ENCODE measurements around the gene CAPN1. TPM values are rescaled to one million over a fixed set of nuclear protein-coding genes. Genes with fewer than 3 reads are reported as not detected.

The CAPN1 gene
- total and polyA plus RNA-seq, 2 donors (not counting 1 experiment from before 2014, with no cell fraction given): 192 to 202 TPM

DNA sequence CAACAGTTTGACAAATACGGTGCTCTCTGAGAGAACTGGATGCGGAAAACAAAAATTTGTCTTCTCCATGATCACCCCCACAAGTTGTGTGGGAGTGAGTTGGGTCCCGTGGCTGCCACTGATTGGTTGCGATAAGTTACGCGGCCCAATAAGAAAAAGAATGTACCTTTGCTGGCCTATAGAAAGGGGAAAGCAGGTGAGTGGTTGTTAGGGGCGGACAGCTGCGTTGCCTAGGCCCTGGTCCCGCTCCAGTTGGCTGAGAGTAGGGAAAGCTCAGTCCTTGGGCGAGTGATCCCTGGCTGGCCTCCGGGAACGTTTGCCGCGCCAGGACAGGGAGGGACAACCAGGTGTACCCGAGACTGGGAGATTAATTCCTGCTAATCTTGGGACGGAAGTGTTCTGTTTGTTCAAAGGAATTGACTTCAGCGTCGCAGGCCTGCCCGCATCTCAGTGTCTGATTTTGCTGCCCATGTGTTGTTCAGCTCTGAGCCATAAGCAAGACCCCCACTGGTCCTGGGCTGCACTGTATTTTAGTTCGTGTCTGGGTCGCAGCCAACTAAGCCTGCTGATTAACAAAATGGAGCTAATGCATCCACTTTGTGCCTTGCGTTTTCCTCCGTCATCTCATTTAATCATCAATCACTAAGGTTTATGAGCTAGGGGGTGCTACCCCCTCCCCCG, 46.6 kb upstream of the CAPN1 start:
- H3K27ac Mint-ChIP-seq: peak overlapping the region; percentile 99
- H3K9me3 Mint-ChIP-seq (ENCODE audit: insufficient read depth): no peaks in the 10 kb centered on the region
- Histone ChIP-seq H3K79me2 (ENCODE audit: control insufficient read depth, insufficient read depth, low read length) (peaks cover 71% of the 10 kb centered on the region), H3K4me3 (ENCODE audit: control extremely low read depth in 1 of 5, extremely low read depth in 1 of 5, insufficient read depth in 1 of 5, low read depth in 2 of 5, low read length in 4 of 5) (peak overlapping the region; percentile 81 to 99 (median 96)), H3K9me3 (ENCODE audit: control extremely low read depth in 1 of 3, control insufficient read depth in 2 of 3, insufficient read depth in 1 of 3, low read length in 2 of 3) (no peaks in the 10 kb centered on the region), H3K4me2 (replicated peaks; ENCODE audit: low read depth, low read length, poor library complexity, severe bottlenecking) (peak overlapping the region; percentile 89), H4K20me1 (ENCODE audit: control insufficient read depth, insufficient read depth, low read length, poor library complexity, severe bottlenecking) (peaks cover 39% of the 10 kb centered on the region), H3K9ac (ENCODE audit: low read length) (peak overlapping the region; percentile 99), H3K4me1 (ENCODE audit: control insufficient read depth in 2 of 2, insufficient read depth in 2 of 2, low read length in 2 of 2) (peaks cover 32 to 52% of the 10 kb centered on the region in 2 donors), H3K27me3 (replicated peaks in 1 of 4; ENCODE audit: control extremely low read depth in 1 of 4, control insufficient read depth in 3 of 4, insufficient read depth in 4 of 4, low read length in 3 of 4) (no peaks in the 10 kb centered on the region), H2AFZ (ENCODE audit: insufficient read depth, low read depth, low read length, poor library complexity, severe bottlenecking) (peak overlapping the region; percentile 71), H3K27ac (ENCODE audit: low read length in 2 of 2) (peak overlapping the region; percentile 98 to 99), H3K36me3 (replicated peaks in 1 of 2; ENCODE audit: control extremely low read depth in 1 of 2, control insufficient read depth in 1 of 2, extremely low read depth in 1 of 2, insufficient read depth in 2 of 2, low read length in 1 of 2) (peaks cover 1 to 23% of the 10 kb centered on the region in 2 experiments)
- peak overlapping the region; percentile 97 for H3K4me3 Mint-ChIP-seq
- DNase-seq: peak; percentile 95
- H3K4me1 Mint-ChIP-seq: peaks cover 61% of the 10 kb centered on the region
- WGBS (ENCODE audit: insufficient coverage): 3% methylated on average over 23 of the region's 24 CpGs
- intact Hi-C loops (cut with micrococcal nuclease): loop anchor here (1.0 to 5.0 kb wide), 4 partner anchors 51 to 482 kb away; partner anchors contain the start of genes CDCA5, MAP4K2, PCNX3 and SAC3D1
- ChIA-PET CTCF (interaction anchor here (0.5 to 7.5 kb wide), 10 partner anchors 10 to 647 kb away, joined by 3 to 64 read pairs (median 5); partner anchors contain the start of genes CAPN1, EHBP1L1, FAU and MRPL49), POLR2A (interaction anchor here (0.6 to 8.8 kb wide), 11 partner anchors 9 to 1120 kb away, joined by 3 to 160 read pairs (median 4); partner anchors contain the start of genes CAPN1, FAU, MALAT1 and MRPL49)
- TF ChIP-seq EZH2 (IDR thresholded peaks at IDR 0.05; ENCODE audit: borderline replicate concordance, insufficient read depth, low read depth, low read length, poor library complexity, severe bottlenecking): no peak
- no peaks in the 10 kb centered on the region for H3K27me3 Mint-ChIP-seq
- ATAC-seq (ENCODE audit: low read depth): peak; percentile 64

DNA sequence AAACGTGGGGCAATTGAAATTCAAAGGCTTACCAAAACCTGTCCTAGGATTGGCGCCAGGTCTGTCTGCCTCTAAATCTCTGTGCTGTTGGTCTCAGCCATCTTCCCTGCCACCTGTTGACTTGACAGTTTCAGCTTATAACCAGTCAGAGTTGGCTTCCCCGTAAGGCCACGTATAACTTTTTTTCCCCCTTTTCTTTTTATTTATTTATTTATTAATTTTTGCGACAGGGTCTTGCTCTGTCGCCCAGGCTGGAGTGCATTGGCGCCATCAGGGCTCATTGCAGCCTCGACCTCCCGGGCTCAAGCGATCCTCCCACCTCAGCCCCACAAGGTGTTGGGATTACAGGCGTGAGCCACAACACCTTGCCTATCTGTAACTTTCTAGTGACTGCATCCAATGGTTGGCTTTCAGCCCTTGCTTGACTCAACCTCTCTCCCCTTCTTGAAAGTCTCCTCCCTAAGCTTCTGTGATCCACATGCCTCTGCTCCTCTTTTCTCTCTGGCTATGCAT, 46.0 kb upstream of the CAPN1 start:
- POLR2A ChIA-PET: interaction anchor here (0.6 to 8.8 kb wide), 8 partner anchors 16 to 363 kb away, joined by 3 to 160 read pairs (median 4); partner anchors contain the start of genes CAPN1, FAU, MALAT1 and MRPL49

More for the DNA sequence above, 46.0 kb upstream of the CAPN1 start:
- no peaks in the 10 kb centered on the region for H3K9me3 Mint-ChIP-seq (ENCODE audit: insufficient read depth)
- DNase-seq (no peak), ATAC-seq (ENCODE audit: low read depth) (no peak)
- Histone ChIP-seq H3K4me1 (ENCODE audit: control insufficient read depth in 2 of 2, insufficient read depth in 2 of 2, low read length in 2 of 2) (peaks cover 26 to 46% of the 10 kb centered on the region in 2 donors), H4K20me1 (ENCODE audit: control insufficient read depth, insufficient read depth, low read length, poor library complexity, severe bottlenecking) (peaks cover 33% of the 10 kb centered on the region), H3K9ac (ENCODE audit: low read length) (peak overlapping the region; percentile 99), H2AFZ (ENCODE audit: insufficient read depth, low read depth, low read length, poor library complexity, severe bottlenecking) (peak overlapping the region; percentile 71), H3K4me3 (ENCODE audit: control extremely low read depth in 1 of 5, extremely low read depth in 1 of 5, insufficient read depth in 1 of 5, low read depth in 2 of 5, low read length in 4 of 5) (peak overlapping the region; percentile 81 to 99 (median 96)), H3K9me3 (ENCODE audit: control extremely low read depth in 1 of 3, control insufficient read depth in 2 of 3, insufficient read depth in 1 of 3, low read length in 2 of 3) (no peaks in the 10 kb centered on the region), H3K36me3 (replicated peaks in 1 of 2; ENCODE audit: control extremely low read depth in 1 of 2, control insufficient read depth in 1 of 2, extremely low read depth in 1 of 2, insufficient read depth in 2 of 2, low read length in 1 of 2) (peaks cover 1 to 17% of the 10 kb centered on the region in 2 experiments), H3K27me3 (replicated peaks in 1 of 4; ENCODE audit: control extremely low read depth in 1 of 4, control insufficient read depth in 3 of 4, insufficient read depth in 4 of 4, low read length in 3 of 4) (no peaks in the 10 kb centered on the region), H3K4me2 (replicated peaks; ENCODE audit: low read depth, low read length, poor library complexity, severe bottlenecking) (peak overlapping the region; percentile 89), H3K27ac (ENCODE audit: low read length in 2 of 2) (peak overlapping the region; percentile 98 to 99), H3K79me2 (ENCODE audit: control insufficient read depth, insufficient read depth, low read length) (peaks cover 67% of the 10 kb centered on the region)
- peak overlapping the region; percentile 99 for H3K27ac Mint-ChIP-seq
- TF ChIP-seq EZH2 (IDR thresholded peaks at IDR 0.05; ENCODE audit: borderline replicate concordance, insufficient read depth, low read depth, low read length, poor library complexity, severe bottlenecking): no peak
- TF ChIP-seq, protein P1, sequence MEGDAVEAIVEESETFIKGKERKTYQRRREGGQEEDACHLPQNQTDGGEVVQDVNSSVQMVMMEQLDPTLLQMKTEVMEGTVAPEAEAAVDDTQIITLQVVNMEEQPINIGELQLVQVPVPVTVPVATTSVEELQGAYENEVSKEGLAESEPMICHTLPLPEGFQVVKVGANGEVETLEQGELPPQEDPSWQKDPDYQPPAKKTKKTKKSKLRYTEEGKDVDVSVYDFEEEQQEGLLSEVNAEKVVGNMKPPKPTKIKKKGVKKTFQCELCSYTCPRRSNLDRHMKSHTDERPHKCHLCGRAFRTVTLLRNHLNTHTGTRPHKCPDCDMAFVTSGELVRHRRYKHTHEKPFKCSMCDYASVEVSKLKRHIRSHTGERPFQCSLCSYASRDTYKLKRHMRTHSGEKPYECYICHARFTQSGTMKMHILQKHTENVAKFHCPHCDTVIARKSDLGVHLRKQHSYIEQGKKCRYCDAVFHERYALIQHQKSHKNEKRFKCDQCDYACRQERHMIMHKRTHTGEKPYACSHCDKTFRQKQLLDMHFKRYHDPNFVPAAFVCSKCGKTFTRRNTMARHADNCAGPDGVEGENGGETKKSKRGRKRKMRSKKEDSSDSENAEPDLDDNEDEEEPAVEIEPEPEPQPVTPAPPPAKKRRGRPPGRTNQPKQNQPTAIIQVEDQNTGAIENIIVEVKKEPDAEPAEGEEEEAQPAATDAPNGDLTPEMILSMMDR (IDR thresholded peaks at IDR 0.05): no peak
- CTCF ChIA-PET: interaction anchor here (0.7 to 7.5 kb wide), 7 partner anchors 9 to 440 kb away, joined by 3 to 64 read pairs (median 17); partner anchors contain the start of genes CAPN1, EHBP1L1, FAU and MRPL49
- H3K4me1 Mint-ChIP-seq: peaks cover 55% of the 10 kb centered on the region
- 72% methylated on average over 8 of the region's 11 CpGs for WGBS (ENCODE audit: insufficient coverage)
- H3K27me3 Mint-ChIP-seq: no peaks in the 10 kb centered on the region
- H3K4me3 Mint-ChIP-seq: peak overlapping the region; percentile 97
- intact Hi-C loops (cut with micrococcal nuclease): loop anchor here (5.0 kb wide), 1 partner anchor 333 kb away; the partner anchor contains the start of gene MAP4K2
